ENCODE measurements around the gene AGPAT4. TPM values are rescaled to one million over a fixed set of nuclear protein-coding genes. Genes with fewer than 3 reads are reported as not detected.

Gene AGPAT4
- total and polyA plus RNA-seq, 2 experiments from 2014 or later = 10.6 to 11.8 TPM

- Histone ChIP-seq H3K4me2 (peak overlapping the region; percentile 78), H3K4me3 (no peak overlapping the region), H3K79me2 (peaks cover 41% of the 10 kb centered on the region), H3K9me3 (ENCODE audit: low read depth) (no peaks in the 10 kb centered on the region), H3K27me3 (no peaks in the 10 kb centered on the region), H3K36me3 (replicated peaks; ENCODE audit: insufficient read depth, low read depth) (no peaks in the 10 kb centered on the region), H3K27ac (peak overlapping the region; percentile 37), H3K4me1 (ENCODE audit: insufficient read depth) (peaks cover 14% of the 10 kb centered on the region), H2AFZ (no peak overlapping the region), H3K9me2 (replicated peaks; ENCODE audit: insufficient read depth) (no peaks in the 10 kb centered on the region), H4K20me1 (ENCODE audit: insufficient read depth, poor library complexity, severe bottlenecking) (no peaks in the 10 kb centered on the region)
- DNase-seq (ENCODE audit: low spot score) = peak; percentile 26
- whole genome bisulfite sequencing (ENCODE audit: low lambda C conversion rate, missing lambda C conversion rate) = 50% methylated on average over 8 of the region's 8 CpGs
- TF ChIP-seq EZH2 (IDR thresholded peaks at IDR 0.05; ENCODE audit: borderline replicate concordance) (no peak), CTCF (IDR thresholded peaks at IDR 0.05; ENCODE audit: poor library complexity) (no peak), EZH2phosphoT487 (IDR thresholded peaks at IDR 0.05; ENCODE audit: low read depth, severe bottlenecking, unreplicated experiment) (no peak)
Observed at GRCh38 chr6:161271343-161272030, 2.4 kb downstream of the AGPAT4 start.

GRCh38 chr6:161270116-161270515 lies 3.7 kb downstream of the AGPAT4 start:
- WGBS (ENCODE audit: low lambda C conversion rate, missing lambda C conversion rate) = 97% methylated on average over 5 of the region's 5 CpGs
- no peak overlapping the region for H3K4me2 ChIP-seq

GRCh38 chr6:161269310-161269709 lies 4.6 kb downstream of the AGPAT4 start:
- Histone ChIP-seq H3K79me2 (peaks cover 41% of the 10 kb centered on the region), H3K4me1 (ENCODE audit: insufficient read depth) (peaks cover 14% of the 10 kb centered on the region), H3K4me2 (no peak overlapping the region), H3K36me3 (replicated peaks; ENCODE audit: insufficient read depth, low read depth) (no peaks in the 10 kb centered on the region), H2AFZ (no peak overlapping the region), H3K9me2 (replicated peaks; ENCODE audit: insufficient read depth) (no peaks in the 10 kb centered on the region), H3K4me3 (no peak overlapping the region), H3K27me3 (no peaks in the 10 kb centered on the region), H3K9me3 (ENCODE audit: low read depth) (no peaks in the 10 kb centered on the region), H4K20me1 (ENCODE audit: insufficient read depth, poor library complexity, severe bottlenecking) (no peaks in the 10 kb centered on the region), H3K27ac (no peak overlapping the region)
- 95% methylated on average over 6 of the region's 6 CpGs for WGBS (ENCODE audit: low lambda C conversion rate, missing lambda C conversion rate)
- TF ChIP-seq CTCF (IDR thresholded peaks at IDR 0.05; ENCODE audit: poor library complexity) (no peak), EZH2 (IDR thresholded peaks at IDR 0.05; ENCODE audit: borderline replicate concordance) (no peak), EZH2phosphoT487 (IDR thresholded peaks at IDR 0.05; ENCODE audit: low read depth, severe bottlenecking, unreplicated experiment) (no peak)
- DNase-seq (ENCODE audit: low spot score) = no peak

More at GRCh38 chr6:161270116-161270515, 3.7 kb downstream of the AGPAT4 start:
- no peak overlapping the region for H3K4me3 ChIP-seq
- H4K20me1 ChIP-seq (ENCODE audit: insufficient read depth, poor library complexity, severe bottlenecking) = no peaks in the 10 kb centered on the region
- no peaks in the 10 kb centered on the region for H3K27me3 ChIP-seq
- DNase-seq (ENCODE audit: low spot score) = no peak
- H3K36me3 ChIP-seq (replicated peaks; ENCODE audit: insufficient read depth, low read depth) = no peaks in the 10 kb centered on the region
- peaks cover 41% of the 10 kb centered on the region for H3K79me2 ChIP-seq
- H3K9me3 ChIP-seq (ENCODE audit: low read depth) = no peaks in the 10 kb centered on the region
- no peak overlapping the region for H2AFZ ChIP-seq
- no peak overlapping the region for H3K27ac ChIP-seq
- H3K9me2 ChIP-seq (replicated peaks; ENCODE audit: insufficient read depth) = no peaks in the 10 kb centered on the region
- TF ChIP-seq EZH2 (IDR thresholded peaks at IDR 0.05; ENCODE audit: borderline replicate concordance) (no peak), CTCF (IDR thresholded peaks at IDR 0.05; ENCODE audit: poor library complexity) (no peak), EZH2phosphoT487 (IDR thresholded peaks at IDR 0.05; ENCODE audit: low read depth, severe bottlenecking, unreplicated experiment) (no peak)
- peaks cover 14% of the 10 kb centered on the region for H3K4me1 ChIP-seq (ENCODE audit: insufficient read depth)

Measured in hepatocyte (in vitro differentiated cells).